K562 (cell line): ENCODE measurements around the gene TP53BP2. TPM values are rescaled to one million over a fixed set of nuclear protein-coding genes. Genes with fewer than 3 reads are reported as not detected.
A peak's percentile ranks its signal among the peaks of the same experiment; 100 is the strongest.

Source experiments
- ARID2 ChIP-seq: fragments of 450-650 bp; IDR thresholded peaks from 2 replicates; pipeline ENCODE4 v1.6.1; 2017; ENCODE audit warnings: antibody characterized with exemption, mild to moderate bottlenecking
- ATF7 ChIP-seq: fragments of 450-650 bp; IDR thresholded peaks from 2 replicates; pipeline ENCODE4 v1.7.1; 2014; ENCODE audit warnings: mild to moderate bottlenecking, moderate library complexity
- ELF4 ChIP-seq: fragments of 450-650 bp; formaldehyde crosslinking; IDR thresholded peaks from 2 replicates; pipeline ENCODE4 v1.4.0; 2022; ENCODE audit warnings: missing genetic modification characterization
- EP300 ChIP-seq: IDR thresholded peaks from 2 replicates; pipeline ENCODE4 v1.6.1; 2012; ENCODE audit warnings: low read length, improper control_type of control experiment
- ILF3 ChIP-seq: fragments of 450-650 bp; IDR thresholded peaks from 2 replicates; pipeline ENCODE4 v1.6.1; 2018; ENCODE audit warnings: antibody characterized with exemption, mild to moderate bottlenecking, moderate library complexity, borderline replicate concordance
- JUND ChIP-seq, 2 experiments: IDR thresholded peaks; 2 replicates in 1 of 2; 3 replicates in 1 of 2; pipeline ENCODE4 v1.6.1; 2011; ENCODE audit warnings: borderline replicate concordance in 2 of 2, low read depth in 2 of 2, low read length in 2 of 2, improper control_type of control experiment in 1 of 2, missing biosample characterization in 1 of 2, missing genetic modification characterization in 1 of 2, missing genetic modification reagents in 1 of 2
- NFE2 ChIP-seq: IDR thresholded peaks from 2 replicates; pipeline ENCODE4 v1.6.1; 2014; ENCODE audit warnings: antibody characterized with exemption, low read depth
- PTRF ChIP-seq: fragments of 450-650 bp; IDR thresholded peaks from 2 replicates; pipeline ENCODE4 v1.6.1; 2016; ENCODE audit warnings: mild to moderate bottlenecking, missing genetic modification characterization, missing compliant biosample characterization
- RAD51 ChIP-seq: fragments of 450-650 bp; IDR thresholded peaks from 2 replicates; pipeline ENCODE4 v1.7.1; 2016; ENCODE audit warnings: low read depth, mild to moderate bottlenecking, borderline replicate concordance
- SMARCA4 ChIP-seq: fragments of 450-650 bp; IDR thresholded peaks from 2 replicates; pipeline ENCODE4 v1.6.1; 2016
- SRSF3 ChIP-seq: fragments of 200-400 bp; formaldehyde crosslinking; IDR thresholded peaks from 2 replicates; pipeline ENCODE4 v1.6.1; 2016; ENCODE audit warnings: mild to moderate bottlenecking, low read length, moderate library complexity; ENCODE audit not compliant: insufficient read depth
- TGIF2 ChIP-seq: sonication (generic); formaldehyde crosslinking; IDR thresholded peaks from 2 replicates; pipeline ENCODE4 v1.8.1; 2022; ENCODE audit warnings: mild to moderate bottlenecking, missing genetic modification reagents, moderate library complexity
- ZNF589 ChIP-seq: fragments of 200-800 bp; sonication (Bioruptor generic); IDR thresholded peaks from 2 replicates; pipeline ENCODE4 v1.6.1; 2016; ENCODE audit warnings: low read depth, missing genetic modification characterization, missing compliant biosample characterization
- polyA plus RNA-seq, 8 experiments: library from polyadenylated mRNA; depleted of rRNA in 4 of 8; stranded (reverse) in 5 of 8; unstranded in 3 of 8; fragments of >200 nt; fragmentation: Nextera tagmentation in 2 of 8; fragmentation: Illumina TruSeq in 1 of 8; extraction: Ambion mirVana in 2 of 8; extraction: Trizol in 1 of 8; gene quantifications; 2 replicates each; pipeline versions ENCODE4 v1.2.1 to v1.2.3, GENCODE V29; 2011 to 2014; ENCODE audit warnings: inconsistent platforms in 1 of 8, missing spikeins in 1 of 8
- total RNA-seq, 7 experiments: library from RNA; depleted of rRNA in 6 of 7; stranded (reverse); fragments of >200 nt in 6 of 7; fragmentation: Illumina TruSeq in 2 of 7; extraction: Trizol in 2 of 7; gene quantifications; 2 replicates each; pipeline versions ENCODE4 v1.2.1 to v1.2.3, GENCODE V29; 2011 to 2021; ENCODE audit warnings: low replicate concordance in 1 of 7
- TF ChIP-seq, protein P1 (sequence below): fragments of 250-450 bp; sonication (Bioruptor Pico); IDR thresholded peaks from 2 replicates; pipeline ENCODE4 v1.9.0; 2021; ENCODE audit warnings: mild to moderate bottlenecking
- TF ChIP-seq, protein P2 (sequence below): sonication (generic); formaldehyde crosslinking; IDR thresholded peaks from 2 replicates; pipeline ENCODE4 v1.8.0; 2022; ENCODE audit warnings: mild to moderate bottlenecking, missing genetic modification reagents
- TF ChIP-seq, protein P3 (sequence below): fragments of 250-450 bp; sonication (Bioruptor Pico); IDR thresholded peaks from 2 replicates; pipeline ENCODE4 v1.4.0; 2020; ENCODE audit warnings: borderline replicate concordance
- TF ChIP-seq, protein P4 (sequence below), 2 experiments: fragments of 200-800 bp in 1 of 2; sonication (Bioruptor generic) in 1 of 2; sonication (generic) in 1 of 2; formaldehyde crosslinking in 1 of 2; IDR thresholded peaks in 1 of 2; conservative IDR thresholded peaks in 1 of 2; 2 replicates each; pipeline versions ENCODE4 v1.5.0 to v1.6.1; 2016 to 2020; ENCODE audit warnings: missing compliant biosample characterization in 1 of 2, missing genetic modification characterization in 1 of 2, missing genetic modification reagents in 1 of 2
- TF ChIP-seq, protein P5 (sequence below): IDR thresholded peaks from 2 replicates; pipeline ENCODE4 v1.6.1; 2016; ENCODE audit warnings: missing genetic modification characterization, missing compliant biosample characterization

The TP53BP2 gene
- total and polyA plus RNA-seq, 9 of the 15 experiments (the other 6 are each of a cell fraction or from before 2014, with no cell fraction given) = 17.0 to 69.6 (median 40.1) TPM

DNA sequence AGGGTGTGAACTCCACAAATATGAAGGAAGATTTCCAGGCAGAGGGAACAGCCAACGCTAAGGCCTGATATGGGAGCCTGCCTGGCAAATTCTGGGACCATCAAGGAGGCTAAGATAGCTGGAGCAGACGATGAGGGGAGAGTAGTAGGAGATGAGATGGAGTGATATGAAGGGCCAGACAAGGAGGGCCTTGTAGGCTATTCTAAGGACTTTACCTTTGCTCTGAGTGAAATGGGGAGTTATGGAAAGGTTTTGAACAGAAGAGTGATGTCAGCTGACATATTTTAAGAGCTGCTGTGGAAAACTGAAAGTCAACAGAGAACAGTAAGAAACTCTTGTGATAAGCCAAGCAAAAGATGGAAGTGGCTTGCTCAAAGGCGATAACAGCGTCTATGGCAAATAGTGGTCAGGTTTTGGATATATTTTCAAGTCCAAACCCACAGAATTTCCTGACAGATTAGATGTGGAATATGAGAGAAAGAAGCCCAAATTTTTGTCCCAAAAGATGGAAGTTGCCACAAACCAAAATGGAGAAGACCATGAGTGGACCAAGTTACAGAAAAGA is 2.1 kb upstream of the TP53BP2 start (continued):
- 0 out of 2 replicates have a peak, but pooled peaks have one; percentile 61 for TF ChIP-seq EP300
- no peak for TF ChIP-seq ILF3
- TF ChIP-seq ATF7 = peak; percentile 77
- no peak for TF ChIP-seq SRSF3
- TF ChIP-seq RAD51 = peak; percentile 68
- peak; percentile 17; the same call in 1 of the 2 replicates for TF ChIP-seq ARID2
- TF ChIP-seq, protein P1, sequence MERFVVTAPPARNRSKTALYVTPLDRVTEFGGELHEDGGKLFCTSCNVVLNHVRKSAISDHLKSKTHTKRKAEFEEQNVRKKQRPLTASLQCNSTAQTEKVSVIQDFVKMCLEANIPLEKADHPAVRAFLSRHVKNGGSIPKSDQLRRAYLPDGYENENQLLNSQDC (CRISPR knock-in tag) = no peak
- peak; percentile 45; the same call in 1 of the 2 replicates for TF ChIP-seq PTRF
- TF ChIP-seq JUND (IDR thresholded peaks at IDR 0.05; ENCODE audit: borderline replicate concordance, low read depth, low read length) = peak; percentile 46; the same call in 1 of the 2 replicates
- peak; percentile 79; the same call in 2 of the 3 replicates for TF ChIP-seq JUND (tag; IDR thresholded peaks at IDR 0.05; ENCODE audit: borderline replicate concordance, low read depth, low read length)
- TF ChIP-seq, protein P2, sequence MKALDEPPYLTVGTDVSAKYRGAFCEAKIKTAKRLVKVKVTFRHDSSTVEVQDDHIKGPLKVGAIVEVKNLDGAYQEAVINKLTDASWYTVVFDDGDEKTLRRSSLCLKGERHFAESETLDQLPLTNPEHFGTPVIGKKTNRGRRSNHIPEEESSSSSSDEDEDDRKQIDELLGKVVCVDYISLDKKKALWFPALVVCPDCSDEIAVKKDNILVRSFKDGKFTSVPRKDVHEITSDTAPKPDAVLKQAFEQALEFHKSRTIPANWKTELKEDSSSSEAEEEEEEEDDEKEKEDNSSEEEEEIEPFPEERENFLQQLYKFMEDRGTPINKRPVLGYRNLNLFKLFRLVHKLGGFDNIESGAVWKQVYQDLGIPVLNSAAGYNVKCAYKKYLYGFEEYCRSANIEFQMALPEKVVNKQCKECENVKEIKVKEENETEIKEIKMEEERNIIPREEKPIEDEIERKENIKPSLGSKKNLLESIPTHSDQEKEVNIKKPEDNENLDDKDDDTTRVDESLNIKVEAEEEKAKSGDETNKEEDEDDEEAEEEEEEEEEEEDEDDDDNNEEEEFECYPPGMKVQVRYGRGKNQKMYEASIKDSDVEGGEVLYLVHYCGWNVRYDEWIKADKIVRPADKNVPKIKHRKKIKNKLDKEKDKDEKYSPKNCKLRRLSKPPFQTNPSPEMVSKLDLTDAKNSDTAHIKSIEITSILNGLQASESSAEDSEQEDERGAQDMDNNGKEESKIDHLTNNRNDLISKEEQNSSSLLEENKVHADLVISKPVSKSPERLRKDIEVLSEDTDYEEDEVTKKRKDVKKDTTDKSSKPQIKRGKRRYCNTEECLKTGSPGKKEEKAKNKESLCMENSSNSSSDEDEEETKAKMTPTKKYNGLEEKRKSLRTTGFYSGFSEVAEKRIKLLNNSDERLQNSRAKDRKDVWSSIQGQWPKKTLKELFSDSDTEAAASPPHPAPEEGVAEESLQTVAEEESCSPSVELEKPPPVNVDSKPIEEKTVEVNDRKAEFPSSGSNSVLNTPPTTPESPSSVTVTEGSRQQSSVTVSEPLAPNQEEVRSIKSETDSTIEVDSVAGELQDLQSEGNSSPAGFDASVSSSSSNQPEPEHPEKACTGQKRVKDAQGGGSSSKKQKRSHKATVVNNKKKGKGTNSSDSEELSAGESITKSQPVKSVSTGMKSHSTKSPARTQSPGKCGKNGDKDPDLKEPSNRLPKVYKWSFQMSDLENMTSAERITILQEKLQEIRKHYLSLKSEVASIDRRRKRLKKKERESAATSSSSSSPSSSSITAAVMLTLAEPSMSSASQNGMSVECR = no peak
- TF ChIP-seq TGIF2 (CRISPR knock-in tag) = no peak
- no peak for TF ChIP-seq NFE2
- peak; percentile 74; the same call in 1 of the 2 replicates for TF ChIP-seq ZNF589
- TF ChIP-seq ELF4 = peak; percentile 88
- TF ChIP-seq, protein P3, sequence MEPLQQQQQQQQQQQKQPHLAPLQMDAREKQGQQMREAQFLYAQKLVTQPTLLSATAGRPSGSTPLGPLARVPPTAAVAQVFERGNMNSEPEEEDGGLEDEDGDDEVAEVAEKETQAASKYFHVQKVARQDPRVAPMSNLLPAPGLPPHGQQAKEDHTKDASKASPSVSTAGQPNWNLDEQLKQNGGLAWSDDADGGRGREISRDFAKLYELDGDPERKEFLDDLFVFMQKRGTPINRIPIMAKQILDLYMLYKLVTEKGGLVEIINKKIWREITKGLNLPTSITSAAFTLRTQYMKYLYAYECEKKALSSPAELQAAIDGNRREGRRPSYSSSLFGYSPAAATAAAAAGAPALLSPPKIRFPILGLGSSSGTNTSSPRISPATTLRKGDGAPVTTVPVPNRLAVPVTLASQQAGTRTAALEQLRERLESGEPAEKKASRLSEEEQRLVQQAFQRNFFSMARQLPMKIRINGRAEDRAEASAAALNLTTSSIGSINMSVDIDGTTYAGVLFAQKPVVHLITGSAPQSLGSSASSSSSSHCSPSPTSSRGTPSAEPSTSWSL (CRISPR knock-in tag) = no peak; the same call in 1 of the 2 replicates
- TF ChIP-seq, protein P4, sequence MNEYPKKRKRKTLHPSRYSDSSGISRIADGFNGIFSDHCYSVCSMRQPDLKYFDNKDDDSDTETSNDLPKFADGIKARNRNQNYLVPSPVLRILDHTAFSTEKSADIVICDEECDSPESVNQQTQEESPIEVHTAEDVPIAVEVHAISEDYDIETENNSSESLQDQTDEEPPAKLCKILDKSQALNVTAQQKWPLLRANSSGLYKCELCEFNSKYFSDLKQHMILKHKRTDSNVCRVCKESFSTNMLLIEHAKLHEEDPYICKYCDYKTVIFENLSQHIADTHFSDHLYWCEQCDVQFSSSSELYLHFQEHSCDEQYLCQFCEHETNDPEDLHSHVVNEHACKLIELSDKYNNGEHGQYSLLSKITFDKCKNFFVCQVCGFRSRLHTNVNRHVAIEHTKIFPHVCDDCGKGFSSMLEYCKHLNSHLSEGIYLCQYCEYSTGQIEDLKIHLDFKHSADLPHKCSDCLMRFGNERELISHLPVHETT (CRISPR knock-in tag; conservative IDR thresholded peaks at IDR 0.05 in 1 of 2, IDR thresholded peaks at IDR 0.05 in 1 of 2) = peak in 1 of 2 experiments; percentile 26; a peak in 1 of 4 replicates
- peak; percentile 89 for TF ChIP-seq SMARCA4
- TF ChIP-seq, protein P5, sequence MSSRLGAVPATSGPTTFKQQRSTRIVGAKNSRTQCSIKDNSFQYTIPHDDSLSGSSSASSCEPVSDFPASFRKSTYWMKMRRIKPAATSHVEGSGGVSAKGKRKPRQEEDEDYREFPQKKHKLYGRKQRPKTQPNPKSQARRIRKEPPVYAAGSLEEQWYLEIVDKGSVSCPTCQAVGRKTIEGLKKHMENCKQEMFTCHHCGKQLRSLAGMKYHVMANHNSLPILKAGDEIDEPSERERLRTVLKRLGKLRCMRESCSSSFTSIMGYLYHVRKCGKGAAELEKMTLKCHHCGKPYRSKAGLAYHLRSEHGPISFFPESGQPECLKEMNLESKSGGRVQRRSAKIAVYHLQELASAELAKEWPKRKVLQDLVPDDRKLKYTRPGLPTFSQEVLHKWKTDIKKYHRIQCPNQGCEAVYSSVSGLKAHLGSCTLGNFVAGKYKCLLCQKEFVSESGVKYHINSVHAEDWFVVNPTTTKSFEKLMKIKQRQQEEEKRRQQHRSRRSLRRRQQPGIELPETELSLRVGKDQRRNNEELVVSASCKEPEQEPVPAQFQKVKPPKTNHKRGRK (tag) = no peak
